Osteoblast (primary cell): Measurements from ENCODE around the gene PLK5. TPM values are rescaled to one million over a fixed set of nuclear protein-coding genes. Genes with fewer than 3 reads are reported as not detected.

Experiments used
- DNase-seq: peaks from one replicate; pipeline ENCODE4 v3.0.0; 2011; ENCODE audit warnings: low spot score, mixed read lengths; ENCODE audit not compliant: insufficient read length; ENCODE audit errors: missing footprints
- H2AFZ ChIP-seq: 2 replicates; pipeline ENCODE4 v1.6.0; 2011; ENCODE audit warnings: mild to moderate bottlenecking, low read length
- H3K27ac ChIP-seq: 2 replicates; pipeline ENCODE4 v1.5.1; 2011; ENCODE audit warnings: mild to moderate bottlenecking, low read depth, low read length, moderate library complexity
- H3K27me3 ChIP-seq: 2 replicates; pipeline ENCODE4 v1.6.0; 2012; ENCODE audit warnings: mild to moderate bottlenecking, control low read depth, inconsistent platforms, low read length, moderate library complexity; ENCODE audit not compliant: insufficient read depth
- H3K36me3 ChIP-seq: 2 replicates; pipeline ENCODE4 v1.5.1; 2011; ENCODE audit warnings: mild to moderate bottlenecking, low read length, control low read depth, moderate library complexity; ENCODE audit not compliant: insufficient read depth
- H3K4me1 ChIP-seq: 2 replicates; pipeline ENCODE4 v1.5.1; 2011; ENCODE audit warnings: mild to moderate bottlenecking, low read length, control low read depth, moderate library complexity; ENCODE audit not compliant: insufficient read depth
- H3K4me2 ChIP-seq: 2 replicates; pipeline ENCODE4 v1.6.0; 2011; ENCODE audit warnings: mild to moderate bottlenecking, low read length; ENCODE audit not compliant: insufficient read depth
- H3K4me3 ChIP-seq: fragments of 200-600 bp; sonication (generic); 3 replicates; pipeline ENCODE4 v1.5.1; 2012; ENCODE audit warnings: mild to moderate bottlenecking, low read length, inconsistent platforms; ENCODE audit not compliant: insufficient read depth
- H3K79me2 ChIP-seq: 2 replicates; pipeline ENCODE4 v1.6.0; 2012; ENCODE audit warnings: mild to moderate bottlenecking, low read length, control low read depth, inconsistent platforms; ENCODE audit not compliant: insufficient read depth
- H3K9me3 ChIP-seq: 2 replicates; pipeline ENCODE4 v1.5.1; 2011; ENCODE audit warnings: low read depth, low read length, control low read depth
- H4K20me1 ChIP-seq: 2 replicates; pipeline ENCODE4 v1.6.0; 2012; ENCODE audit warnings: mild to moderate bottlenecking, low read length, control low read depth; ENCODE audit not compliant: insufficient read depth
- total RNA-seq: library from RNA; depleted of rRNA; stranded (reverse); fragments of >200 nt; gene quantifications from 2 replicates; pipeline ENCODE4 v1.2.3, GENCODE V29; 2012
- TF ChIP-seq, protein P1 (sequence below): IDR thresholded peaks from 2 replicates; pipeline ENCODE4 v1.5.1; 2011; ENCODE audit warnings: mild to moderate bottlenecking, low read depth, low read length, moderate library complexity; ENCODE audit errors: extremely low read depth

PLK5 gene
- total RNA-seq, 1 donor: under 0.01 TPM

DNA sequence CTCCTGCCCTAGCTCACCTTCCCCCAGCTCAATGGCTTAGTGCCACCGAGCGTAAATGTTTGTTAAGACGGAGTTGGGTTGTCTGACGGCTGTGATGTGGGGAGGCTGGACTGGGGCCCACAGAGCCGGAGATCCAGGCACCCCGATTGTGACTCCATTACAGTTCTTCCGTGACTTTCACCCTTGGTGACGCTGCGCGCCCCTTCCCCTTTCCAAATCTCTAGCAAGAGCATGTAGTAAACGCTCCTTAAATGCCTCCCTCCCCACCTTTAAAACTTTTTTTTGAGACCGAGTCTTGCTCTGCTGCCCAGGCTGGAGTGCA, 32.1 kb upstream of the PLK5 start:
- Histone ChIP-seq H3K4me2 (no peak overlapping the region), H3K4me1 (no peaks in the 10 kb centered on the region), H3K36me3 (no peaks in the 10 kb centered on the region), H3K27me3 (peaks cover 14% of the 10 kb centered on the region), H3K27ac (no peak overlapping the region), H2AFZ (no peak overlapping the region), H4K20me1 (no peaks in the 10 kb centered on the region), H3K79me2 (no peaks in the 10 kb centered on the region), H3K9me3 (no peaks in the 10 kb centered on the region), H3K4me3 (no peak overlapping the region)
- peak; percentile 50 for DNase-seq
- TF ChIP-seq, protein P1, sequence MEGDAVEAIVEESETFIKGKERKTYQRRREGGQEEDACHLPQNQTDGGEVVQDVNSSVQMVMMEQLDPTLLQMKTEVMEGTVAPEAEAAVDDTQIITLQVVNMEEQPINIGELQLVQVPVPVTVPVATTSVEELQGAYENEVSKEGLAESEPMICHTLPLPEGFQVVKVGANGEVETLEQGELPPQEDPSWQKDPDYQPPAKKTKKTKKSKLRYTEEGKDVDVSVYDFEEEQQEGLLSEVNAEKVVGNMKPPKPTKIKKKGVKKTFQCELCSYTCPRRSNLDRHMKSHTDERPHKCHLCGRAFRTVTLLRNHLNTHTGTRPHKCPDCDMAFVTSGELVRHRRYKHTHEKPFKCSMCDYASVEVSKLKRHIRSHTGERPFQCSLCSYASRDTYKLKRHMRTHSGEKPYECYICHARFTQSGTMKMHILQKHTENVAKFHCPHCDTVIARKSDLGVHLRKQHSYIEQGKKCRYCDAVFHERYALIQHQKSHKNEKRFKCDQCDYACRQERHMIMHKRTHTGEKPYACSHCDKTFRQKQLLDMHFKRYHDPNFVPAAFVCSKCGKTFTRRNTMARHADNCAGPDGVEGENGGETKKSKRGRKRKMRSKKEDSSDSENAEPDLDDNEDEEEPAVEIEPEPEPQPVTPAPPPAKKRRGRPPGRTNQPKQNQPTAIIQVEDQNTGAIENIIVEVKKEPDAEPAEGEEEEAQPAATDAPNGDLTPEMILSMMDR: no peak

DNA sequence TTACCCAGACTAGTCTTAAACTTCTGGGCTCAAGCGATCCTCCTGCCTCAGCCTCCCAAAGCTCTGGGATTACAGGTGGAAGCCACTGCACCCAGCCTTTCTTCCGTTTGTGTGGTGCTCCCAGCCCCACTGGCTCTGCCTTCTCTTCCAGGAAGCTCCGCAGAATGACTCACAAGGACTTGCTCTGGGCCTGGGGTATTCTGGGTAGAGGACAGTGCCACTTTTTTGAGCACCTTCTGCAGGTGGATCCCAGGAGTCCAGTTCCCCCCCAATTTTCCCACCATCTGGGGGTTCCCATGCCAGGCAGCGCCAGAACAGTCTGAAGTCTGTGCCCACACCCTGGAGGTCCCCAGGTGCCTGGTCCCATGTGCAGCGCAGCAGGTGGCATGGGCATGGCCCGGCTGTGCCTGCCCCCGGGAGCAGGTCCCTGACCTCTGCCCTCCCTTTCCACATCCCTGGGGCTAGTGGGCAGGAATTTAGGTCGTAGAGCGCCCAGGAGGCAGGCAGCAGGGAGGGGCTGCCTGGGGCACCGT, 31.3 kb upstream of the PLK5 start:
- H3K9me3 ChIP-seq: no peaks in the 10 kb centered on the region
- no peaks in the 10 kb centered on the region for H3K36me3 ChIP-seq
- no peak overlapping the region for H3K4me3 ChIP-seq
- TF ChIP-seq, protein P1: no peak
- no peaks in the 10 kb centered on the region for H3K4me1 ChIP-seq
- H3K27me3 ChIP-seq: peaks cover 15% of the 10 kb centered on the region
- no peak overlapping the region for H3K27ac ChIP-seq
- no peaks in the 10 kb centered on the region for H3K79me2 ChIP-seq
- no peak overlapping the region for H3K4me2 ChIP-seq
- DNase-seq: peak; percentile 30
- H4K20me1 ChIP-seq: no peaks in the 10 kb centered on the region
- H2AFZ ChIP-seq: no peak overlapping the region

DNA sequence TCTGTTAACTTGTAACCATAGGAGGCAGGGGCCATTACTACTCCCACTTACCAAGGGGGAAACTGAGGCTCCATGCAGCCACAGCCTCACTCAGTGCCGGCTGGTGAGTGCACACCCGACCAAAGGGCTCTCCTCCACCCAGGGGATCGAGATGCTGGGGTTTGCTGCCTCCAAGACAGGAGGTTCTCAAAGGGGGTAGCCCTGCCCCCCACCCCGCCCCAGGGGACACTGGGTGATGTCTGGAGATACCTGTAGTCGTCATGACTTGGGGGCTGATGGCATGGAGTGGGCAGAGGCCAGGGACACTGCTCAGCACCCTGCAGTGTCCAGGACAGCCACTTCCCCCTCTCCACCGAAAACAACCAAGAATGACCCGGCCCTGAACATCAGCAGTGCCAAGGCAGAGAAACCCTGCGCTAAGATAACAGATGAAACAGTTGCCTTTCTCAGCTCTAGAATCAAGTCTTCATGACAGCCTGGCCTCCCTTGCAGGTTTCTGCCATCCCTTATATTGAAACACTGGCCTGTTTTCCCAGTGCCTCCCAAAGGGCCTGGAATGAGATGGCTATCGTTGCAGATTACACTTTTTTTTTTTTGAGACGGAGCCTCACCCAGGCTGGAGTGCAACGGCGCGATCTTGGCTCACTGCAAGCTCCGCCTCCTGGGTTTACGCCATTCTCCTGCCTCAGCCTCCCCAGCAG, 29.6 kb upstream of the PLK5 start:
- Histone ChIP-seq H3K4me1 (no peaks in the 10 kb centered on the region), H3K4me3 (no peak overlapping the region), H3K27me3 (peaks cover 17% of the 10 kb centered on the region), H3K27ac (no peak overlapping the region), H3K4me2 (no peak overlapping the region), H2AFZ (no peak overlapping the region), H3K9me3 (no peaks in the 10 kb centered on the region), H4K20me1 (no peaks in the 10 kb centered on the region), H3K36me3 (no peaks in the 10 kb centered on the region), H3K79me2 (no peaks in the 10 kb centered on the region)
- TF ChIP-seq, protein P1: no peak
- DNase-seq: no peak

DNA sequence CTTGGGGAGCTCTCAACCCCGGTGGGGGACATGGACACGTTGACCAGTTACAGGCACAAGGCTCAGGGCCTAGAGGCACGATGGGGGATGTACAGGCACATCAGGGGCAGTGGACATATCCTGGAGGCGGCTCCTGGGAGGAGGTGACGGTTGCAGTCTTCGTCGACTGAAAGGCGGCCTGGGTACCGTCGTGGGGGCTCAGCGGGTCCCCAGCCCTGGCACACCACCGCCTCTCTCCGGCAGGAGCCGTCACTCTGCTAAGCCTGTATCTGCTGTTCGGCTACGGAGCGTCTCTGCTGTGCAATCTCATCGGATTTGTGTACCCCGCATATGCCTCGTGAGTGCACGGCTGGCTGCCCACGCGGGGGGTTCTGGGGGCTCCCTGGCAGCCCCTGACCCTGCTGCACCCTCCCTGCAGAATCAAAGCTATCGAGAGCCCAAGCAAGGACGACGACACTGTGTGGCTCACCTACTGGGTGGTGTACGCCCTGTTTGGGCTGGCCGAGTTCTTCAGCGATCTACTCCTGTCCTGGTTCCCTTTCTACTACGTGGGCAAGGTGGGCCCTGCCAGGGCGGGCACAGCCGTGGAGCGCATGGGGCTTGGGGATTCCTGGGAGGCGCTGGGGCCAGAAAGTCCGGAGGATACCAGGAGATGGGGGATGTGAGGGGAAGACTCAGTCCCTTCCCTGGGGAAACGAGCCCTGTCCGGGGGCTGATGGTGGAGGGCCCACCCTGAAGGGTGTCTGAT, 28.7 kb upstream of the PLK5 start:
- TF ChIP-seq, protein P1: no peak
- Histone ChIP-seq H3K79me2 (no peaks in the 10 kb centered on the region), H3K4me2 (no peak overlapping the region), H2AFZ (no peak overlapping the region), H4K20me1 (no peaks in the 10 kb centered on the region), H3K36me3 (no peaks in the 10 kb centered on the region), H3K4me1 (no peaks in the 10 kb centered on the region), H3K9me3 (no peaks in the 10 kb centered on the region), H3K27me3 (peaks cover 17% of the 10 kb centered on the region), H3K4me3 (no peak overlapping the region), H3K27ac (no peak overlapping the region)
- DNase-seq: no peak
